GM19238 (cell line): ENCODE results near the gene NXN.
"Not testable (repeated sequence)": the region's sequence is repeated elsewhere in the genome, so short reads cannot be mapped to it uniquely, and the experiment has no call there.

Experiments
- DNase-seq: peaks from one replicate; pipeline ENCODE4 v3.0.0; 2011; ENCODE audit warnings: low spot score; ENCODE audit not compliant: insufficient read length

The NXN gene

GRCh38 chr17:864315-864714, 115.3 kb downstream of the NXN start:
- no peak for DNase-seq

GRCh38 chr17:863880-864279, 115.7 kb downstream of the NXN start:
- DNase-seq: no peak

GRCh38 chr17:862582-862981, 117.0 kb downstream of the NXN start:
- no peak for DNase-seq

GRCh38 chr17:861364-861763, 118.2 kb downstream of the NXN start:
- no peak for DNase-seq

GRCh38 chr17:860805-861204, 118.8 kb downstream of the NXN start:
- no peak for DNase-seq

- DNase-seq: no peak
Observed at GRCh38 chr17:859824-860195, 119.8 kb downstream of the NXN start.

GRCh38 chr17:859061-859823, 120.3 kb downstream of the NXN start:
- DNase-seq: no peak

GRCh38 chr17:856149-856548, 123.4 kb downstream of the NXN start:
- DNase-seq: no peak

- no peak for DNase-seq
Observed at GRCh38 chr17:855569-855968, 124.0 kb downstream of the NXN start.

GRCh38 chr17:852850-853249, 126.7 kb downstream of the NXN start:
- not testable (repeated sequence) for DNase-seq

GRCh38 chr17:852349-852748, 127.2 kb downstream of the NXN start:
- DNase-seq: no peak

GRCh38 chr17:851924-852323, 127.7 kb downstream of the NXN start:
- no peak for DNase-seq

GRCh38 chr17:850851-851763, 128.5 kb downstream of the NXN start:
- DNase-seq: no peak

GRCh38 chr17:850086-850850, 129.3 kb downstream of the NXN start:
- no peak for DNase-seq

GRCh38 chr17:848402-848801, 131.2 kb downstream of the NXN start:
- DNase-seq: no peak

GRCh38 chr17:846901-847843, 132.4 kb downstream of the NXN start:
- DNase-seq: no peak

- no peak for DNase-seq
Observed at GRCh38 chr17:841313-841712, 138.3 kb downstream of the NXN start.

GRCh38 chr17:838486-838885, 141.1 kb downstream of the NXN start:
- DNase-seq: no peak

GRCh38 chr17:836151-836550, 143.4 kb downstream of the NXN start:
- DNase-seq: no peak

GRCh38 chr17:835721-836120, 143.9 kb downstream of the NXN start:
- DNase-seq: not testable (repeated sequence)

- no peak for DNase-seq
Observed at GRCh38 chr17:835263-835662, 144.3 kb downstream of the NXN start.
